H9 (cell line): ENCODE data around the gene RRP15. TPM values are rescaled to one million over a fixed set of nuclear protein-coding genes. Genes with fewer than 3 reads are reported as not detected.

ENCODE experiments used
- DNase-seq: peaks from one replicate; pipeline ENCODE4 v3.0.0-alpha.2; 2017
- H2AFZ ChIP-seq: one replicate; pipeline ENCODE4 v1.6.1; 2013; ENCODE audit warnings: mild to moderate bottlenecking, low read length, control low read depth, moderate library complexity
- H2AK5ac ChIP-seq: 2 replicates; pipeline ENCODE4 v1.6.1; 2013; ENCODE audit warnings: low read length, control low read depth, mixed read lengths; ENCODE audit not compliant: insufficient read length
- H2BK120ac ChIP-seq: one replicate; pipeline ENCODE4 v1.6.1; 2013; ENCODE audit warnings: low read depth, mild to moderate bottlenecking, low read length, control low read depth, inconsistent platforms; ENCODE audit not compliant: poor library complexity, severe bottlenecking
- H2BK12ac ChIP-seq: 2 replicates; pipeline ENCODE4 v1.6.1; 2013; ENCODE audit warnings: low read length, control low read depth, mixed read lengths, low read depth; ENCODE audit not compliant: insufficient read length
- H2BK15ac ChIP-seq: 2 replicates; pipeline ENCODE4 v1.6.1; 2013; ENCODE audit warnings: low read depth, low read length, control low read depth
- H2BK20ac ChIP-seq: one replicate; pipeline ENCODE4 v1.6.1; 2013; ENCODE audit warnings: low read depth, mild to moderate bottlenecking, low read length, control low read depth, inconsistent platforms; ENCODE audit not compliant: poor library complexity, severe bottlenecking
- H2BK5ac ChIP-seq: 2 replicates; pipeline ENCODE4 v1.6.1; 2013; ENCODE audit warnings: low read length, control low read depth, mixed read lengths; ENCODE audit not compliant: insufficient read length
- H3K14ac ChIP-seq: 2 replicates; pipeline ENCODE4 v1.6.1; 2013; ENCODE audit warnings: low read length, control low read depth; ENCODE audit not compliant: insufficient read depth
- H3K18ac ChIP-seq: 2 replicates; pipeline ENCODE4 v1.6.1; 2013; ENCODE audit warnings: low read depth, mild to moderate bottlenecking, mixed read lengths, low read length, control low read depth; ENCODE audit not compliant: insufficient read length
- H3K23ac ChIP-seq: 2 replicates; pipeline ENCODE4 v1.6.1; 2013; ENCODE audit warnings: low read length, control low read depth, mixed read lengths, low read depth; ENCODE audit not compliant: insufficient read length
- H3K23me2 ChIP-seq: 2 replicates; pipeline ENCODE4 v1.6.1; 2013; ENCODE audit warnings: low read depth, mild to moderate bottlenecking, mixed read lengths, low read length, control low read depth; ENCODE audit not compliant: insufficient read length, poor library complexity, severe bottlenecking
- H3K27ac ChIP-seq: 2 replicates; pipeline ENCODE4 v1.5.1; 2013; ENCODE audit warnings: low read length, control low read depth, mixed read lengths, low read depth; ENCODE audit not compliant: insufficient read length
- H3K27me3 ChIP-seq: 2 replicates; pipeline ENCODE4 v1.6.1; 2013; ENCODE audit warnings: low read length, control low read depth, inconsistent platforms; ENCODE audit not compliant: insufficient read depth
- H3K4ac ChIP-seq: 2 replicates; pipeline ENCODE4 v1.6.1; 2013; ENCODE audit warnings: low read depth, mild to moderate bottlenecking, control low read depth, inconsistent platforms, low read length, moderate library complexity
- H3K4me1 ChIP-seq: 2 replicates; pipeline ENCODE4 v1.6.1; 2013; ENCODE audit warnings: low read length, control low read depth, inconsistent platforms; ENCODE audit not compliant: insufficient read depth
- H3K4me2 ChIP-seq: 2 replicates; pipeline ENCODE4 v1.6.1; 2013; ENCODE audit warnings: low read length, control low read depth, mixed read lengths; ENCODE audit not compliant: insufficient read length, insufficient read depth
- H3K56ac ChIP-seq: 2 replicates; pipeline ENCODE4 v1.6.1; 2013; ENCODE audit warnings: low read depth, mild to moderate bottlenecking, mixed read lengths, low read length, control low read depth; ENCODE audit not compliant: insufficient read length
- H3K79me1 ChIP-seq: 2 replicates; pipeline ENCODE4 v1.6.1; 2013; ENCODE audit warnings: low read depth, mild to moderate bottlenecking, moderate library complexity, low read length, control low read depth, inconsistent platforms; ENCODE audit not compliant: insufficient read depth, poor library complexity, severe bottlenecking
- H3K79me2 ChIP-seq: 2 replicates; pipeline ENCODE4 v1.6.1; 2013; ENCODE audit warnings: low read length, control low read depth, inconsistent platforms; ENCODE audit not compliant: insufficient read depth
- H3K9ac ChIP-seq: 2 replicates; pipeline ENCODE4 v1.6.1; 2013; ENCODE audit warnings: low read length, control low read depth, mixed read lengths; ENCODE audit not compliant: insufficient read length; ENCODE audit errors: extremely low read depth
- H3K9me3 ChIP-seq: one replicate; pipeline ENCODE4 v1.6.1; 2013; ENCODE audit warnings: low read depth, low read length, inconsistent platforms; ENCODE audit not compliant: control insufficient read depth
- H3T11ph ChIP-seq: one replicate; pipeline ENCODE4 v1.6.1; 2013; ENCODE audit warnings: mild to moderate bottlenecking, low read length, control low read depth, inconsistent platforms
- H4K20me1 ChIP-seq: one replicate; pipeline ENCODE4 v1.6.1; 2013; ENCODE audit not compliant: control insufficient read depth, insufficient read length, insufficient read depth
- H4K5ac ChIP-seq: 2 replicates; pipeline ENCODE4 v1.6.1; 2013; ENCODE audit warnings: low read depth, mild to moderate bottlenecking, mixed read lengths, low read length, control low read depth; ENCODE audit not compliant: insufficient read length
- H4K8ac ChIP-seq: replicated peaks from 2 replicates; pipeline ENCODE4 v1.6.1; 2013; ENCODE audit warnings: low read length, control low read depth, mixed read lengths, low read depth; ENCODE audit not compliant: insufficient read length
- H4K91ac ChIP-seq: 2 replicates; pipeline ENCODE4 v1.6.1; 2013; ENCODE audit warnings: low read depth, mild to moderate bottlenecking, moderate library complexity, mixed read lengths, low read length, control low read depth; ENCODE audit not compliant: insufficient read length
- H3K27ac Mint-ChIP-seq, 3 experiments: 2 replicates in 2 of 3; 3 replicates in 1 of 3; pipeline ENCODE4 v1.8.0; 2020 to 2021; ENCODE audit warnings: mixed read lengths in 3 of 3, mild to moderate bottlenecking in 1 of 3, moderate library complexity in 1 of 3
- H3K27me3 Mint-ChIP-seq: 2 replicates; pipeline ENCODE4 v1.8.0; 2021; ENCODE audit warnings: low read depth, mild to moderate bottlenecking, moderate library complexity, mixed read lengths
- H3K36me3 Mint-ChIP-seq, 3 experiments: 2 replicates in 2 of 3; 3 replicates in 1 of 3; pipeline ENCODE4 v1.8.0; 2020 to 2021; ENCODE audit warnings: low read depth in 3 of 3, mixed read lengths in 3 of 3; ENCODE audit not compliant: insufficient read depth in 1 of 3
- H3K4me1 Mint-ChIP-seq, 2 experiments: 2 replicates each; pipeline ENCODE4 v1.8.0; 2020; ENCODE audit warnings: mixed read lengths in 2 of 2
- H3K4me3 Mint-ChIP-seq, 2 experiments: 2 replicates in 1 of 2; 3 replicates in 1 of 2; pipeline ENCODE4 v1.8.0; 2020 to 2021; ENCODE audit warnings: mild to moderate bottlenecking in 2 of 2, mixed read lengths in 2 of 2, moderate library complexity in 1 of 2
- H3K9me3 Mint-ChIP-seq, 2 experiments: 2 replicates in 1 of 2; 3 replicates in 1 of 2; pipeline ENCODE4 v1.8.0; 2020; ENCODE audit warnings: mild to moderate bottlenecking in 2 of 2, mixed read lengths in 2 of 2, moderate library complexity in 1 of 2
- CTCF ChIP-seq: fragments of 200-600 bp; sonication (generic); conservative IDR thresholded peaks from 3 replicates; pipeline ENCODE4 v1.8.0; 2021; ENCODE audit warnings: antibody characterized with exemption, mild to moderate bottlenecking
- WGBS: extraction: QIAGEN DNeasy Blood & Tissue Kit; methylation state at CpG from one replicate; pipeline ENCODE4 v1.1.7; 2013; ENCODE audit warnings: missing lambda C conversion rate, low lambda C conversion rate, mixed read lengths; ENCODE audit not compliant: insufficient read length; ENCODE audit errors: extremely low coverage; 5-methylcytosine and 5-hydroxymethylcytosine counted together
- total RNA-seq: library from RNA; stranded (reverse); gene quantifications from 2 replicates; pipeline ENCODE4 v1.2.1, GENCODE V29; 2021

Gene RRP15
- total RNA-seq, 1 experiment from 2014 or later, result 48.7 TPM

- Histone ChIP-seq H3K9me3 (no peaks in the 10 kb centered on the region), H3K79me1 (no peaks in the 10 kb centered on the region), H3K14ac (no peak within 1 kb of the TSS), H3K9ac (peak within 1 kb of the TSS; percentile 37), H3K4me1 (no peaks in the 10 kb centered on the region), H3K79me2 (no peaks in the 10 kb centered on the region), H3K4me2 (peak within 1 kb of the TSS; percentile 84), H2BK20ac (no peak within 1 kb of the TSS), H2BK15ac (no peak within 1 kb of the TSS), H4K5ac (no peak within 1 kb of the TSS), H4K20me1 (no peaks in the 10 kb centered on the region), H3K27ac (no peak within 1 kb of the TSS), H2BK12ac (no peak within 1 kb of the TSS), H4K8ac (no peak within 1 kb of the TSS), H2BK5ac (no peak within 1 kb of the TSS), H3K23ac (no peak within 1 kb of the TSS), H3K27me3 (no peaks in the 10 kb centered on the region; the same call in 1 of the 2 replicates), H3K56ac (no peak within 1 kb of the TSS), H3K4ac (no peak within 1 kb of the TSS), H2AFZ (no peak within 1 kb of the TSS), H2AK5ac (no peak within 1 kb of the TSS), H3T11ph (no peak within 1 kb of the TSS), H3K23me2 (peaks cover 20% of the 10 kb centered on the region), H3K18ac (no peak within 1 kb of the TSS), H4K91ac (no peak within 1 kb of the TSS), H2BK120ac (no peak within 1 kb of the TSS)
- Mint-ChIP-seq H3K4me1 (peaks cover 27 to 28% of the 10 kb centered on the region in 2 experiments), H3K9me3 (no peaks in the 10 kb centered on the region), H3K4me3 (no peak within 1 kb of the TSS), H3K27ac (0 out of 7 replicates have a peak within 1 kb of the TSS, but pooled peaks of 1 of the 3 experiments have one; percentile 72), H3K36me3 (peaks cover 0 to 1% (median 0%) of the 10 kb centered on the region in 3 experiments; a peak in 1 of 7 replicates), H3K27me3 (peaks cover 2% of the 10 kb centered on the region; the same call in 1 of the 2 replicates)
- WGBS, result no CpG with 5 or more reads among the region's 22 CpGs
- DNase-seq, result peak; percentile 59
- 0 out of 3 replicates have a peak, but pooled peaks have one; percentile 16 for TF ChIP-seq CTCF
Observed at GRCh38 chr1:218344814-218345672, 60.0 kb downstream of the RRP15 start, which contains the start of gene TGFB2. TGFB2 (plus strand) TSS chr1:218345336; CDS start chr1:218346702, 1,366 bp downstream.
